Brain microvascular endothelial cell (primary cell): ENCODE data around the gene SLC2A6.

ENCODE experiments used
- DNase-seq: peaks from one replicate; pipeline ENCODE4 v3.0.0-alpha.2; 2020
- H3K27ac ChIP-seq: fragments of 250-450 bp; sonication (Bioruptor Pico); 2 replicates; pipeline ENCODE4 v1.5.1; 2020; ENCODE audit warnings: mild to moderate bottlenecking, moderate library complexity
- H3K27me3 ChIP-seq: fragments of 250-450 bp; sonication (Bioruptor Pico); replicated peaks from 2 replicates; pipeline ENCODE4 v1.5.1; 2020; ENCODE audit warnings: mild to moderate bottlenecking
- H3K36me3 ChIP-seq: fragments of 250-450 bp; sonication (Bioruptor Pico); replicated peaks from 2 replicates; pipeline ENCODE4 v1.5.1; 2020; ENCODE audit warnings: mild to moderate bottlenecking
- H3K4me3 ChIP-seq: 2 replicates; pipeline ENCODE4 v1.5.1; 2011; ENCODE audit warnings: low read depth, mild to moderate bottlenecking, control low read depth, low read length, moderate library complexity
- in situ Hi-C: cut with HindIII; loops from 2 replicates; pipeline ENCODE4 v1.10.0; 2017; ENCODE audit warnings: low sequenced_read_pairs, low pct_ligation_motif_present
- TF ChIP-seq, protein P1 (sequence below): IDR thresholded peaks from 2 replicates; pipeline ENCODE4 v1.5.1; 2011; ENCODE audit warnings: low read depth, mild to moderate bottlenecking, moderate library complexity, low read length, control low read depth, inconsistent platforms; ENCODE audit errors: missing control alignments

The SLC2A6 gene

DNA sequence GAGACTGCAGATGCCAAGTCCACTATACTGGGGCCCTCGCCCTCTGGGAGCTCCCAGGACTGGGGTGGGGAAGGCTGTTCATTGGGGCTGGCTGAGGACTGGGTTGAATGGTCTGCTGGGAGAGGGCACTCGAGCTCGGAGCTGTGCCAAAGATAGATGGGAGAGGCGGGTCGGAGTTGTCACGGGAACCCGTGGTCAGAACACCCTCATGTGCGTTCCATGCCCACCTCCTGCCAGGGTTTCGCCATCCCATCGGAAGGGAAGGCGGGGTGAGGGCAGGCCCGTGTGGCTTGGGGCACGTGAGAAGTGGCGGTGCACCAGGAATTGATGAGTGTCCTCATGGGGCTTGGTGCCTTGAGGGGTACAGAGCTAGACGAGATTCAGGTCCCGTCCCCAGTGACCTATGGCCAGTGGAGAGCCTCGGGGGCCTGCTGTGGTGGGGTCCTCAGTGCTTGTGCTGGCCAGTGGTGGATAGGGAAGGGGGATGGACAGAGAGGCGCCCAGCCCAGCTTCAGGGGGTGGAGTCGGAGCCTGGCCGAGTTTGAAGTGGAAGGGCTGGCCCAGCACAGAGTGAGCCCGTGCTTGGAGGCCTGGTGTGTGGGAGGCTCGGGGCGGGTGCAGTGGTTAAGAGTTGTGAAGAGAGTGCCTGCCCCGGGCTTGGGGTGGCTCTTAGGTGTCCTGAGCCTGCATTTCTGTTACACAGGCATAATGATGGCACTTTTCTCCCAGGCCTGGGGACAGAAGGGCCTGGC is 14.9 kb downstream of the SLC2A6 start:
- no peaks in the 10 kb centered on the region for H3K36me3 ChIP-seq
- no peaks in the 10 kb centered on the region for H3K27me3 ChIP-seq
- DNase-seq: no peak
- no peak overlapping the region for H3K4me3 ChIP-seq
- H3K27ac ChIP-seq: no peak overlapping the region
- TF ChIP-seq, protein P1, sequence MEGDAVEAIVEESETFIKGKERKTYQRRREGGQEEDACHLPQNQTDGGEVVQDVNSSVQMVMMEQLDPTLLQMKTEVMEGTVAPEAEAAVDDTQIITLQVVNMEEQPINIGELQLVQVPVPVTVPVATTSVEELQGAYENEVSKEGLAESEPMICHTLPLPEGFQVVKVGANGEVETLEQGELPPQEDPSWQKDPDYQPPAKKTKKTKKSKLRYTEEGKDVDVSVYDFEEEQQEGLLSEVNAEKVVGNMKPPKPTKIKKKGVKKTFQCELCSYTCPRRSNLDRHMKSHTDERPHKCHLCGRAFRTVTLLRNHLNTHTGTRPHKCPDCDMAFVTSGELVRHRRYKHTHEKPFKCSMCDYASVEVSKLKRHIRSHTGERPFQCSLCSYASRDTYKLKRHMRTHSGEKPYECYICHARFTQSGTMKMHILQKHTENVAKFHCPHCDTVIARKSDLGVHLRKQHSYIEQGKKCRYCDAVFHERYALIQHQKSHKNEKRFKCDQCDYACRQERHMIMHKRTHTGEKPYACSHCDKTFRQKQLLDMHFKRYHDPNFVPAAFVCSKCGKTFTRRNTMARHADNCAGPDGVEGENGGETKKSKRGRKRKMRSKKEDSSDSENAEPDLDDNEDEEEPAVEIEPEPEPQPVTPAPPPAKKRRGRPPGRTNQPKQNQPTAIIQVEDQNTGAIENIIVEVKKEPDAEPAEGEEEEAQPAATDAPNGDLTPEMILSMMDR: no peak
- in situ Hi-C loops: no loop called here

DNA sequence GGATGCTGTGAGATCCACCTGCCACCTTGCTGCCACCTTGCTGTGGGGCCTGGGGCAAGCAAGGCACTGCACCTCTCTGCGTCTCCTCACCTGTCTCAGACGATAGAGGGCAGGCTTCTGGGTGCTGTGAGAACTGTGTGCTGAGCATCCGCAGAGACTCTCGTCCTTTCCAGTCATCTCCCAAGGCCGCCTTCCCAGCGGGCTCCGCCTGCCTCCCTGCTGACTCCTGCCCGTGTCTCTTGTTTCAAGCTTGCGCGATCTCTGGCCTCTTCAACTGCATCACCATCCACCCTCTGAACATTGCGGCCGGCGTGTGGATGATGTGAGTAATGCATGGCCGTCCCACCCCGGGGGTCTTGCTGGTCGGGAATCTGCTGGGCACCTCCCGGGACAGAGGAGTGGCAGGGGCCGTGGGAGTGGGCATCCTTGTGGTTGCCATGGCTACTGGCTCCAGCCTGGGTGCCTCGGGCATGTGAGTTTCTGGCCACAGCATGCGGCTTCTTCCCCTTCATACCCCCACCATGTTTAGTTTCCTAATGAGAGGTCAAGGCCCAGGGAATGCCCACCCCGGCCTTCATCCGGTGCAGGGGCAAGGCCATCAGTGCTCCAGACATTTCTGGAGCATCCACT is 15.6 kb downstream of the SLC2A6 start:
- in situ Hi-C loops: no loop called here
- Histone ChIP-seq H3K4me3 (no peak overlapping the region), H3K36me3 (no peaks in the 10 kb centered on the region), H3K27me3 (no peaks in the 10 kb centered on the region), H3K27ac (no peak overlapping the region)
- DNase-seq: no peak
- TF ChIP-seq, protein P1: peak; percentile 10

DNA sequence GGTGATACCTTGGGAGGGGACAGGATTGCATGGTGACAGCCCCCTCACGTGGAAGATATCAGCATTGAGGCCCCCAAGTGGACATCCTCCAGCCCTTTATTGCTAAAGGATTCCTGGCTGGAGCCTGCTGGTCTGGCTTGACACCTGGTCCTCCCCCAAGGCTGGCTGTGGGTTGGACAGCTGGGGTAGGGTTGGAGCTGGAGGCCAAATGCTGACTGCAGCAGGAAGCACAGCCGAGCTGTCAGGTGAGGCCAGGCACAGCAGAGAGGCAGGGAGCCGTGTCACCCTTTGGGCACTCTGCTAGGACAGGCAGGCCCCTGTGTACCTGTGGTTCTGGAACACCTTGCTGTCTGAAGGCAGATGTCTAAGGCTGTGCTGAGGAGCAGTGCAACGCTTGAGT is 16.9 kb downstream of the SLC2A6 start:
- H3K36me3 ChIP-seq: no peaks in the 10 kb centered on the region
- DNase-seq: no peak
- H3K27me3 ChIP-seq: no peaks in the 10 kb centered on the region
- no peak overlapping the region for H3K27ac ChIP-seq
- H3K4me3 ChIP-seq: no peak overlapping the region
- in situ Hi-C loops: no loop called here
- TF ChIP-seq, protein P1: no peak

DNA sequence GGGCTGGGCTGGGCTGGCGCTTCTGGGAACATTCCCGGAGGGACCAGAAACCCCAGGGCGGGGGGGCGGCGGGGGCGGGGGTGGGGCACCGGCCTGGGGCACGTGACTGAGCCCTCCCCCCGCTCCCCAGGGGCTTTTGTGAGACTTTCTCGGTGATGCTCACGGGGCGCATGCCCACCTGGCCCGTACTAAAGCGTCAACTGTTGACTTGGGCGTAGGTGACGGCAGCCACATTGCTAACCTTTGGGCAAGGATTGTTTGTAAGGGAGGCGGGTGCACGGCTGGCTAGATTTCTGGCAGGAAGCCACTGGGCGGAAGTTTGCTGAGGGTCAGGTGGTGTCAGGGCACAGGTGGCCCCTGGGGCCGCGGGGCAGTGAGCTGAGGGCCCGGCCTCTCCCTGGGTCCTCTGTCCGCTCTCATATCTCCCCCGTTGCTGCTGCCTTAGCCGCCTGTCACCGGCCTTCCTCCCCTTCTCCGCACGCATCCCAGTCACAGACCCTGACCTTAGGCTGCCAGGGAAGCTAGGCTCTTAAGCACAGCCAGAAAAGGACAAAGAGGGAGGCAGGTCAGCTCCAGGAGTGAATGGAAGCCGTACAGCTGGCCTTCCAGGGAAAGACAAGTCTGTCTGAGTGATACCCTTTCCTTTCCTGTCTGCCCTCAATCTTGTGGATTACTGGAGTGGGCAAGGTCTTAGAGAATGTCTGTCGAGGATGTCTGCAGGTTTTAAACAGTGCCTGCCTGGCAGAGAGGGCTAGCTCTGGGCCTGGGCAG is 18.3 kb downstream of the SLC2A6 start:
- Histone ChIP-seq H3K27ac (no peak overlapping the region), H3K4me3 (peak overlapping the region; percentile 76), H3K27me3 (no peaks in the 10 kb centered on the region), H3K36me3 (no peaks in the 10 kb centered on the region)
- TF ChIP-seq, protein P1: no peak
- in situ Hi-C loops: no loop called here
- DNase-seq: no peak

- TF ChIP-seq, protein P1: no peak
- Histone ChIP-seq H3K36me3 (no peaks in the 10 kb centered on the region), H3K27me3 (no peaks in the 10 kb centered on the region), H3K27ac (peak within 1 kb of the TSS; percentile 59), H3K4me3 (peak within 1 kb of the TSS; percentile 76)
- DNase-seq: peak; percentile 88
- in situ Hi-C loops: no loop called here
Measured at GRCh38 chr9:133459476-133460404, 19.2 kb downstream of the SLC2A6 start, which contains the start of gene CACFD1. TSS of gene CACFD1 (plus strand) at chr9:133459978. CDS start at chr9:133460067, 89 bp downstream.
